Measurements from ENCODE around the gene OR5H6. TPM values are rescaled to one million over a fixed set of nuclear protein-coding genes. Genes with fewer than 3 reads are reported as not detected.

The OR5H6 gene
- total and polyA plus RNA-seq, 12 donors, result not detected

- H3K4me1 ChIP-seq, result no peaks in the 10 kb centered on the region
- H3K9me3 ChIP-seq, result peaks cover 0 to 43% (median 7%) of the 10 kb centered on the region in 11 donors
- ATAC-seq (no peak), DNase-seq (no peak)
- no peak overlapping the region for H3K27ac ChIP-seq
- WGBS, 2 donors, result 72 to 75% methylated on average over 3 of the region's 3 CpGs
- H3K27me3 ChIP-seq, result no peaks in the 10 kb centered on the region
- no peak for TF ChIP-seq CTCF (IDR thresholded peaks at IDR 0.05)
- intact Hi-C loops (cut with DNase I), result no loop called here
- no peak overlapping the region for H3K4me3 ChIP-seq
- no peaks in the 10 kb centered on the region for H3K36me3 ChIP-seq
Measured at GRCh38 chr3:98272126-98272525, 8.1 kb downstream of the OR5H6 start.

GRCh38 chr3:98274914-98275313, 10.9 kb downstream of the OR5H6 start:
- DNase-seq (no peak), ATAC-seq (no peak)
- no peak for TF ChIP-seq CTCF (IDR thresholded peaks at IDR 0.05)
- no peaks in the 10 kb centered on the region for H3K4me1 ChIP-seq
- no peak overlapping the region for H3K27ac ChIP-seq
- intact Hi-C loops (cut with DNase I), result no loop called here
- 81 to 89% methylated on average over 3 of the region's 3 CpGs for WGBS, 2 donors
- peaks cover 0 to 33% (median 7%) of the 10 kb centered on the region in 11 donors for H3K9me3 ChIP-seq
- no peaks in the 10 kb centered on the region for H3K36me3 ChIP-seq
- no peaks in the 10 kb centered on the region for H3K27me3 ChIP-seq
- H3K4me3 ChIP-seq, result no peak overlapping the region

GRCh38 chr3:98282205-98282604, 18.2 kb downstream of the OR5H6 start, which contains the start of gene OR5H2:
Gene OR5H2, plus strand, starts transcription at chr3:98282505. Its CDS starts 398 bp downstream, at chr3:98282903.
- TF ChIP-seq CTCF (IDR thresholded peaks at IDR 0.05), result no peak
- DNase-seq (no peak), ATAC-seq (no peak)
- Histone ChIP-seq H3K27me3 (no peaks in the 10 kb centered on the region), H3K4me3 (no peak within 1 kb of the TSS), H3K4me1 (no peaks in the 10 kb centered on the region), H3K9me3 (peaks cover 0 to 8% (median 0%) of the 10 kb centered on the region in 11 donors), H3K36me3 (no peaks in the 10 kb centered on the region), H3K27ac (no peak within 1 kb of the TSS)
- intact Hi-C loops (cut with DNase I), result no loop called here
- 53 to 55% methylated on average over 2 of the region's 2 CpGs for WGBS, 2 donors

GRCh38 chr3:98290916-98291315, 26.9 kb downstream of the OR5H6 start:
- Histone ChIP-seq H3K27ac (no peak overlapping the region), H3K27me3 (no peaks in the 10 kb centered on the region), H3K4me3 (no peak overlapping the region), H3K36me3 (no peaks in the 10 kb centered on the region), H3K9me3 (peaks cover 0 to 12% (median 0%) of the 10 kb centered on the region in 11 donors), H3K4me1 (no peaks in the 10 kb centered on the region)
- WGBS, 2 donors, result 75 to 76% methylated on average over 1 of the region's 1 CpG
- TF ChIP-seq CTCF (IDR thresholded peaks at IDR 0.05), result no peak
- no peak for DNase-seq
- intact Hi-C loops (cut with DNase I), result no loop called here
- ATAC-seq, result no peak
